ENCODE results near the gene COL4A3.
A peak's percentile ranks its signal among the peaks of the same experiment; 100 is the strongest.

Gene COL4A3

GRCh38 chr2:227163998-227164762 is at the start of gene COL4A3, which contains the start of gene COL4A4:
Gene COL4A3 (plus strand): TSS chr2:227164624. CDS start chr2:227164727, 103 bp downstream.
Gene COL4A4 (minus strand): TSS chr2:227164205. CDS start chr2:227147483, 16,722 bp downstream.
- no peaks in the 10 kb centered on the region for H3K36me3 ChIP-seq (ENCODE audit: control insufficient read depth in 2 of 2, insufficient read depth in 2 of 2, low read length in 2 of 2)
- peaks cover 0 to 42% of the 10 kb centered on the region in 2 donors for H3K27me3 ChIP-seq (ENCODE audit: control insufficient read depth in 1 of 2, insufficient read depth in 2 of 2, low read length in 2 of 2)
- H3K27ac ChIP-seq (ENCODE audit: low read length) = no peak within 1 kb of the TSS
- peaks cover 3 to 4% of the 10 kb centered on the region in 2 donors for H3K9me3 ChIP-seq (ENCODE audit: control insufficient read depth in 2 of 2, low read length in 2 of 2)
- peak within 1 kb of the TSS in 1 of 2 donors; percentile 16 for H3K9ac ChIP-seq (ENCODE audit: low read length in 2 of 2)
- H3K4me1 ChIP-seq (ENCODE audit: control insufficient read depth, insufficient read depth, low read length) = peaks cover 7% of the 10 kb centered on the region
- peak within 1 kb of the TSS; percentile 50 to 61 for H3K4me3 ChIP-seq (ENCODE audit: low read length in 2 of 2)

GRCh38 chr2:227115761-227116160 is 48.7 kb upstream of the COL4A3 start:
- Histone ChIP-seq H3K27me3 (ENCODE audit: control insufficient read depth in 1 of 2, insufficient read depth in 2 of 2, low read length in 2 of 2) (no peaks in the 10 kb centered on the region), H3K9ac (ENCODE audit: low read length in 2 of 2) (no peak overlapping the region), H3K4me1 (ENCODE audit: control insufficient read depth, insufficient read depth, low read length) (no peaks in the 10 kb centered on the region), H3K36me3 (ENCODE audit: control insufficient read depth in 2 of 2, insufficient read depth in 2 of 2, low read length in 2 of 2) (no peaks in the 10 kb centered on the region), H3K9me3 (ENCODE audit: control insufficient read depth in 2 of 2, low read length in 2 of 2) (no peaks in the 10 kb centered on the region), H3K27ac (ENCODE audit: low read length) (no peak overlapping the region), H3K4me3 (ENCODE audit: low read length in 2 of 2) (no peak overlapping the region)

GRCh38 chr2:227117027-227117426 is 47.4 kb upstream of the COL4A3 start:
- Histone ChIP-seq H3K36me3 (ENCODE audit: control insufficient read depth in 2 of 2, insufficient read depth in 2 of 2, low read length in 2 of 2) (no peaks in the 10 kb centered on the region), H3K4me1 (ENCODE audit: control insufficient read depth, insufficient read depth, low read length) (no peaks in the 10 kb centered on the region), H3K9ac (ENCODE audit: low read length in 2 of 2) (no peak overlapping the region), H3K9me3 (ENCODE audit: control insufficient read depth in 2 of 2, low read length in 2 of 2) (no peaks in the 10 kb centered on the region), H3K27ac (ENCODE audit: low read length) (no peak overlapping the region), H3K4me3 (ENCODE audit: low read length in 2 of 2) (no peak overlapping the region), H3K27me3 (ENCODE audit: control insufficient read depth in 1 of 2, insufficient read depth in 2 of 2, low read length in 2 of 2) (no peaks in the 10 kb centered on the region)

GRCh38 chr2:227117852-227118251 is 46.6 kb upstream of the COL4A3 start:
- Histone ChIP-seq H3K4me3 (ENCODE audit: low read length in 2 of 2) (no peak overlapping the region), H3K27me3 (ENCODE audit: control insufficient read depth in 1 of 2, insufficient read depth in 2 of 2, low read length in 2 of 2) (no peaks in the 10 kb centered on the region), H3K36me3 (ENCODE audit: control insufficient read depth in 2 of 2, insufficient read depth in 2 of 2, low read length in 2 of 2) (no peaks in the 10 kb centered on the region), H3K27ac (ENCODE audit: low read length) (no peak overlapping the region), H3K9me3 (ENCODE audit: control insufficient read depth in 2 of 2, low read length in 2 of 2) (no peaks in the 10 kb centered on the region), H3K4me1 (ENCODE audit: control insufficient read depth, insufficient read depth, low read length) (no peaks in the 10 kb centered on the region), H3K9ac (ENCODE audit: low read length in 2 of 2) (no peak overlapping the region)

- no peak overlapping the region for H3K4me3 ChIP-seq (ENCODE audit: low read length in 2 of 2)
- no peaks in the 10 kb centered on the region for H3K9me3 ChIP-seq (ENCODE audit: control insufficient read depth in 2 of 2, low read length in 2 of 2)
- H3K27me3 ChIP-seq (ENCODE audit: control insufficient read depth in 1 of 2, insufficient read depth in 2 of 2, low read length in 2 of 2) = peaks cover 0 to 2% of the 10 kb centered on the region in 2 donors
- no peak overlapping the region for H3K27ac ChIP-seq (ENCODE audit: low read length)
- H3K4me1 ChIP-seq (ENCODE audit: control insufficient read depth, insufficient read depth, low read length) = no peaks in the 10 kb centered on the region
- H3K36me3 ChIP-seq (ENCODE audit: control insufficient read depth in 2 of 2, insufficient read depth in 2 of 2, low read length in 2 of 2) = no peaks in the 10 kb centered on the region
- H3K9ac ChIP-seq (ENCODE audit: low read length in 2 of 2) = no peak overlapping the region
Observed at GRCh38 chr2:227118353-227118752, 46.1 kb upstream of the COL4A3 start.

GRCh38 chr2:227123697-227124096 is 40.7 kb upstream of the COL4A3 start:
- H3K9ac ChIP-seq (ENCODE audit: low read length in 2 of 2) = no peak overlapping the region

GRCh38 chr2:227124811-227125210 is 39.6 kb upstream of the COL4A3 start:
- H3K9ac ChIP-seq (ENCODE audit: low read length in 2 of 2) = no peak overlapping the region
- H3K27ac ChIP-seq (ENCODE audit: low read length) = no peak overlapping the region
- no peaks in the 10 kb centered on the region for H3K4me1 ChIP-seq (ENCODE audit: control insufficient read depth, insufficient read depth, low read length)
- peaks cover 2% of the 10 kb centered on the region in 2 donors for H3K27me3 ChIP-seq (ENCODE audit: control insufficient read depth in 1 of 2, insufficient read depth in 2 of 2, low read length in 2 of 2)
- H3K4me3 ChIP-seq (ENCODE audit: low read length in 2 of 2) = no peak overlapping the region
- no peaks in the 10 kb centered on the region for H3K9me3 ChIP-seq (ENCODE audit: control insufficient read depth in 2 of 2, low read length in 2 of 2)
- H3K36me3 ChIP-seq (ENCODE audit: control insufficient read depth in 2 of 2, insufficient read depth in 2 of 2, low read length in 2 of 2) = no peaks in the 10 kb centered on the region

More at GRCh38 chr2:227123697-227124096, 40.7 kb upstream of the COL4A3 start:
- H3K27ac ChIP-seq (ENCODE audit: low read length) = no peak overlapping the region
- no peaks in the 10 kb centered on the region for H3K36me3 ChIP-seq (ENCODE audit: control insufficient read depth in 2 of 2, insufficient read depth in 2 of 2, low read length in 2 of 2)
- H3K9me3 ChIP-seq (ENCODE audit: control insufficient read depth in 2 of 2, low read length in 2 of 2) = no peaks in the 10 kb centered on the region
- no peak overlapping the region for H3K4me3 ChIP-seq (ENCODE audit: low read length in 2 of 2)
- H3K27me3 ChIP-seq (ENCODE audit: control insufficient read depth in 1 of 2, insufficient read depth in 2 of 2, low read length in 2 of 2) = peaks cover 2% of the 10 kb centered on the region in 2 donors
- H3K4me1 ChIP-seq (ENCODE audit: control insufficient read depth, insufficient read depth, low read length) = no peaks in the 10 kb centered on the region

GRCh38 chr2:227125506-227125905 is 38.9 kb upstream of the COL4A3 start:
- Histone ChIP-seq H3K27ac (ENCODE audit: low read length) (no peak overlapping the region), H3K27me3 (ENCODE audit: control insufficient read depth in 1 of 2, insufficient read depth in 2 of 2, low read length in 2 of 2) (peaks cover 2% of the 10 kb centered on the region in 2 donors), H3K4me3 (ENCODE audit: low read length in 2 of 2) (no peak overlapping the region), H3K36me3 (ENCODE audit: control insufficient read depth in 2 of 2, insufficient read depth in 2 of 2, low read length in 2 of 2) (no peaks in the 10 kb centered on the region), H3K9ac (ENCODE audit: low read length in 2 of 2) (no peak overlapping the region), H3K4me1 (ENCODE audit: control insufficient read depth, insufficient read depth, low read length) (no peaks in the 10 kb centered on the region), H3K9me3 (ENCODE audit: control insufficient read depth in 2 of 2, low read length in 2 of 2) (no peaks in the 10 kb centered on the region)

GRCh38 chr2:227127201-227127600 is 37.2 kb upstream of the COL4A3 start:
- Histone ChIP-seq H3K4me1 (ENCODE audit: control insufficient read depth, insufficient read depth, low read length) (no peaks in the 10 kb centered on the region), H3K27ac (ENCODE audit: low read length) (no peak overlapping the region), H3K4me3 (ENCODE audit: low read length in 2 of 2) (no peak overlapping the region), H3K9ac (ENCODE audit: low read length in 2 of 2) (no peak overlapping the region), H3K27me3 (ENCODE audit: control insufficient read depth in 1 of 2, insufficient read depth in 2 of 2, low read length in 2 of 2) (peaks cover 2% of the 10 kb centered on the region in 2 donors), H3K36me3 (ENCODE audit: control insufficient read depth in 2 of 2, insufficient read depth in 2 of 2, low read length in 2 of 2) (no peaks in the 10 kb centered on the region), H3K9me3 (ENCODE audit: control insufficient read depth in 2 of 2, low read length in 2 of 2) (no peaks in the 10 kb centered on the region)

GRCh38 chr2:227130636-227131035 is 33.8 kb upstream of the COL4A3 start:
- no peak overlapping the region for H3K9ac ChIP-seq (ENCODE audit: low read length in 2 of 2)
- no peak overlapping the region for H3K4me3 ChIP-seq (ENCODE audit: low read length in 2 of 2)
- no peak overlapping the region for H3K27ac ChIP-seq (ENCODE audit: low read length)
- no peaks in the 10 kb centered on the region for H3K9me3 ChIP-seq (ENCODE audit: control insufficient read depth in 2 of 2, low read length in 2 of 2)
- H3K27me3 ChIP-seq (ENCODE audit: control insufficient read depth in 1 of 2, insufficient read depth in 2 of 2, low read length in 2 of 2) = peaks cover 0 to 2% of the 10 kb centered on the region in 2 donors
- H3K36me3 ChIP-seq (ENCODE audit: control insufficient read depth in 2 of 2, insufficient read depth in 2 of 2, low read length in 2 of 2) = no peaks in the 10 kb centered on the region
- H3K4me1 ChIP-seq (ENCODE audit: control insufficient read depth, insufficient read depth, low read length) = no peaks in the 10 kb centered on the region

GRCh38 chr2:227132986-227133385 is 31.4 kb upstream of the COL4A3 start:
- Histone ChIP-seq H3K36me3 (ENCODE audit: control insufficient read depth in 2 of 2, insufficient read depth in 2 of 2, low read length in 2 of 2) (no peaks in the 10 kb centered on the region), H3K4me3 (ENCODE audit: low read length in 2 of 2) (no peak overlapping the region), H3K9me3 (ENCODE audit: control insufficient read depth in 2 of 2, low read length in 2 of 2) (no peaks in the 10 kb centered on the region), H3K4me1 (ENCODE audit: control insufficient read depth, insufficient read depth, low read length) (no peaks in the 10 kb centered on the region), H3K9ac (ENCODE audit: low read length in 2 of 2) (no peak overlapping the region), H3K27me3 (ENCODE audit: control insufficient read depth in 1 of 2, insufficient read depth in 2 of 2, low read length in 2 of 2) (peaks cover 2 to 3% of the 10 kb centered on the region in 2 donors), H3K27ac (ENCODE audit: low read length) (no peak overlapping the region)

Measured in stomach smooth muscle (tissue), 2 donors.